Inflammatory macrophage treated with lipopolysaccharide for 4 hours (primary cell): ENCODE results near the gene CBFB.
A peak's percentile ranks its signal among the peaks of the same experiment; 100 is the strongest.

ENCODE experiments used
- DNase-seq: peaks from one replicate; pipeline ENCODE4 v3.0.0-alpha.2; 2020

Gene CBFB

GRCh38 chr16:67050796-67051195, 21.8 kb downstream of the CBFB start:
- DNase-seq = no peak

GRCh38 chr16:67052399-67052798, 23.4 kb downstream of the CBFB start:
- DNase-seq = no peak

GRCh38 chr16:67053767-67054334, 24.9 kb downstream of the CBFB start:
- DNase-seq = peak; percentile 13

- DNase-seq = no peak
Observed at GRCh38 chr16:67054901-67055300, 26.0 kb downstream of the CBFB start.

GRCh38 chr16:67055712-67056487, 27.0 kb downstream of the CBFB start:
- DNase-seq = peak; percentile 76

- DNase-seq = no peak
Observed at GRCh38 chr16:67063008-67063407, 34.1 kb downstream of the CBFB start.

GRCh38 chr16:67068212-67068753, 39.3 kb downstream of the CBFB start:
- no peak for DNase-seq

GRCh38 chr16:67071476-67072048, 42.6 kb downstream of the CBFB start:
- no peak for DNase-seq

- no peak for DNase-seq
Observed at GRCh38 chr16:67075331-67075730, 46.4 kb downstream of the CBFB start.

GRCh38 chr16:67077871-67078270, 48.9 kb downstream of the CBFB start:
- no peak for DNase-seq

GRCh38 chr16:67082100-67082499, 53.2 kb downstream of the CBFB start:
- no peak for DNase-seq

GRCh38 chr16:67082891-67083290, 53.9 kb downstream of the CBFB start:
- no peak for DNase-seq

- peak; percentile 50 for DNase-seq
Observed at GRCh38 chr16:67084345-67085028, 55.5 kb downstream of the CBFB start.

- no peak for DNase-seq
Observed at GRCh38 chr16:67086822-67087221, 57.9 kb downstream of the CBFB start.

- DNase-seq = no peak
Observed at GRCh38 chr16:67087291-67087690, 58.3 kb downstream of the CBFB start.

- no peak for DNase-seq
Observed at GRCh38 chr16:67087803-67088202, 58.9 kb downstream of the CBFB start.

GRCh38 chr16:67088551-67088950, 59.6 kb downstream of the CBFB start:
- no peak for DNase-seq

GRCh38 chr16:67089101-67089500, 60.2 kb downstream of the CBFB start:
- no peak for DNase-seq

- no peak for DNase-seq
Observed at GRCh38 chr16:67091906-67092566, 63.1 kb downstream of the CBFB start.

- DNase-seq = no peak
Observed at GRCh38 chr16:67093098-67093726, 64.3 kb downstream of the CBFB start.

GRCh38 chr16:67098599-67098998, 69.7 kb downstream of the CBFB start:
- no peak for DNase-seq

GRCh38 chr16:67100569-67101310, 71.8 kb downstream of the CBFB start:
- DNase-seq = peak; percentile 21
